ENCODE data around the gene CDNF.
"Not testable (repeated sequence)": the region's sequence is repeated elsewhere in the genome, so short reads cannot be mapped to it uniquely, and the experiment has no call there.

CDNF gene

GRCh38 chr10:14837757-14838581 is at the start of gene CDNF, which contains the start of the genes HSPA14 and MSANTD7:
Gene CDNF (minus strand): TSS chr10:14838037. CDS start chr10:14837946, 91 bp downstream.
Gene HSPA14 (plus strand): TSS chr10:14838306. CDS start chr10:14838403, 97 bp downstream.
Gene MSANTD7 (plus strand): TSS chr10:14838306. CDS start chr10:14842285, 3,979 bp downstream.
- DNase-seq, result peak; percentile 100

GRCh38 chr10:14884082-14884481 is 46.2 kb upstream of the CDNF start:
- DNase-seq, result peak; percentile 56

- DNase-seq, result no peak
Observed at GRCh38 chr10:14880229-14880628, 42.4 kb upstream of the CDNF start.

- peak; percentile 7 for DNase-seq
Observed at GRCh38 chr10:14879928-14880193, 42.0 kb upstream of the CDNF start.

GRCh38 chr10:14879124-14879927 is 41.5 kb upstream of the CDNF start:
- peak; percentile 45 for DNase-seq

GRCh38 chr10:14878266-14879123 is 40.7 kb upstream of the CDNF start, which contains the start of gene SUV39H2:
Gene SUV39H2 (plus strand): TSS chr10:14878866. CDS start chr10:14878889, 23 bp downstream.
- peak; percentile 97 for DNase-seq

GRCh38 chr10:14876764-14877163 is 38.9 kb upstream of the CDNF start:
- DNase-seq, result no peak

GRCh38 chr10:14875941-14876340 is 38.1 kb upstream of the CDNF start:
- no peak for DNase-seq

- DNase-seq, result peak; percentile 35
Observed at GRCh38 chr10:14873090-14873760, 35.4 kb upstream of the CDNF start.

- not testable (repeated sequence) for DNase-seq
Observed at GRCh38 chr10:14864871-14865270, 27.0 kb upstream of the CDNF start.

GRCh38 chr10:14864466-14864865 is 26.6 kb upstream of the CDNF start:
- DNase-seq, result not testable (repeated sequence)

- no peak for DNase-seq
Observed at GRCh38 chr10:14860791-14861190, 23.0 kb upstream of the CDNF start.

- DNase-seq, result no peak
Observed at GRCh38 chr10:14859775-14860174, 21.9 kb upstream of the CDNF start.

- DNase-seq, result no peak
Observed at GRCh38 chr10:14859043-14859442, 21.2 kb upstream of the CDNF start.

- no peak for DNase-seq
Observed at GRCh38 chr10:14858338-14858960, 20.6 kb upstream of the CDNF start.

- no peak for DNase-seq
Observed at GRCh38 chr10:14855453-14855852, 17.6 kb upstream of the CDNF start.

- DNase-seq, result no peak
Observed at GRCh38 chr10:14852236-14852635, 14.4 kb upstream of the CDNF start.

- DNase-seq, result no peak
Observed at GRCh38 chr10:14844948-14845347, 7.1 kb upstream of the CDNF start.

- no peak for DNase-seq
Observed at GRCh38 chr10:14843327-14843988, 5.6 kb upstream of the CDNF start.

GRCh38 chr10:14840178-14840577 is 2.3 kb upstream of the CDNF start:
- DNase-seq, result no peak

GRCh38 chr10:14839305-14839695 is 1.5 kb upstream of the CDNF start:
- peak; percentile 10 for DNase-seq

Data from activated CD4-positive, alpha-beta T cell treated with anti-CD3 and anti-CD28 coated beads, Interleukin-2, Interleukin-6, amounts not matched to agents 100 ng/mL and 50 ng/mL, durations not matched to agents 16 hours and 8 hours (primary cell).